IMR-90 (cell line): ENCODE measurements around the gene LRRC75A. TPM values are rescaled to one million over a fixed set of nuclear protein-coding genes. Genes with fewer than 3 reads are reported as not detected.

Experiments used
- ATAC-seq: fragments of 200-7000 bp; cut with Tn5 transposase; 2 replicates; pipeline ENCODE4 v1.9.1; 2020; ENCODE audit warnings: low read depth, mild to moderate bottlenecking, moderate library complexity
- BruUV-seq: library from RNA; stranded (reverse); fragments of 400-500 nt; replicated peaks from 2 replicates; lab custom pipeline; 2021; lab: Mats Ljungman, UMichigan
- CTCF ChIA-PET: fragments of 300-600 bp; formaldehyde crosslinking; extraction: SDS; loops from one replicate; lab custom pipeline; 2021; ENCODE audit warnings: antibody characterized with exemption; lab: Yijun Ruan, JAX
- POLR2A ChIA-PET: fragments of 300-600 bp; sonication (Branson Sonifier 250); formaldehyde crosslinking; loops from one replicate; lab custom pipeline; 2022; ENCODE audit warnings: antibody characterized with exemption; ENCODE audit not compliant: unreplicated experiment; lab: Charles Lee
- DNase-seq: peaks from one replicate; pipeline ENCODE4 v3.0.0; 2013
- H2AFZ ChIP-seq: replicated peaks from 2 replicates; pipeline ENCODE3; 2013; ENCODE audit warnings: low read length, mild to moderate bottlenecking; ENCODE audit not compliant: poor library complexity
- H2AK5ac ChIP-seq: 2 replicates; pipeline ENCODE4 v1.6.1; 2013; ENCODE audit warnings: low read depth, low read length, inconsistent platforms
- H2AK9ac ChIP-seq: replicated peaks from 2 replicates; pipeline ENCODE3; 2013; ENCODE audit warnings: mild to moderate bottlenecking, low read depth, low read length, moderate library complexity; ENCODE audit not compliant: poor library complexity
- H2BK120ac ChIP-seq: 2 replicates; pipeline ENCODE4 v1.6.1; 2013; ENCODE audit warnings: low read depth, low read length, inconsistent platforms
- H2BK15ac ChIP-seq: 3 replicates; pipeline ENCODE4 v1.6.1; 2013; ENCODE audit warnings: low read depth, low read length, inconsistent platforms
- H2BK20ac ChIP-seq: 2 replicates; pipeline ENCODE4 v1.6.1; 2013; ENCODE audit warnings: low read depth, mild to moderate bottlenecking, inconsistent platforms, low read length, moderate library complexity
- H2BK5ac ChIP-seq: 2 replicates; pipeline ENCODE4 v1.6.1; 2013; ENCODE audit warnings: mild to moderate bottlenecking, low read depth, low read length, inconsistent platforms; ENCODE audit not compliant: poor library complexity, severe bottlenecking
- H3K14ac ChIP-seq: replicated peaks from 2 replicates; pipeline ENCODE4 v1.6.1; 2013; ENCODE audit warnings: low read depth, low read length, inconsistent platforms
- H3K18ac ChIP-seq: 2 replicates; pipeline ENCODE4 v1.6.1; 2013; ENCODE audit warnings: low read depth, low read length, control low read depth
- H3K23ac ChIP-seq: 2 replicates; pipeline ENCODE4 v1.6.1; 2013; ENCODE audit warnings: low read depth, low read length, inconsistent platforms
- H3K27ac ChIP-seq: 2 replicates; pipeline ENCODE4 v1.5.1; 2013; ENCODE audit warnings: mild to moderate bottlenecking, control low read depth, low read length; ENCODE audit not compliant: insufficient read depth
- H3K27me3 ChIP-seq: 2 replicates; pipeline ENCODE4 v1.6.1; 2013; ENCODE audit warnings: low read length; ENCODE audit not compliant: control insufficient read depth, insufficient read depth
- H3K36me3 ChIP-seq: 2 replicates; pipeline ENCODE4 v1.6.1; 2013; ENCODE audit warnings: low read length, mixed read lengths; ENCODE audit not compliant: control insufficient read depth, insufficient read depth
- H3K4ac ChIP-seq: 2 replicates; pipeline ENCODE4 v1.6.1; 2013; ENCODE audit warnings: low read depth, low read length, inconsistent platforms
- H3K4me1 ChIP-seq: 2 replicates; pipeline ENCODE4 v1.6.1; 2013; ENCODE audit warnings: low read length, mixed read lengths; ENCODE audit not compliant: control insufficient read depth, insufficient read depth
- H3K4me2 ChIP-seq: 2 replicates; pipeline ENCODE4 v1.6.1; 2013; ENCODE audit warnings: low read depth, mild to moderate bottlenecking, control low read depth, low read length, moderate library complexity
- H3K4me3 ChIP-seq: 2 replicates; pipeline ENCODE4 v1.5.1; 2013; ENCODE audit warnings: low read depth, mild to moderate bottlenecking, control low read depth, low read length, moderate library complexity; ENCODE audit not compliant: insufficient read depth
- H3K56ac ChIP-seq: 2 replicates; pipeline ENCODE4 v1.6.1; 2013; ENCODE audit warnings: low read length, inconsistent platforms; ENCODE audit not compliant: insufficient read depth; ENCODE audit errors: extremely low read depth
- H3K79me1 ChIP-seq, 2 experiments: 2 replicates each; pipeline ENCODE4 v1.6.1; 2013; ENCODE audit warnings: low read length in 2 of 2, inconsistent platforms in 1 of 2, low read depth in 1 of 2
- H3K9ac ChIP-seq: 2 replicates; pipeline ENCODE4 v1.6.1; 2013; ENCODE audit warnings: low read depth, low read length, control low read depth
- H3K9me1 ChIP-seq: 2 replicates; pipeline ENCODE4 v1.6.1; 2013; ENCODE audit warnings: low read length, inconsistent platforms; ENCODE audit not compliant: insufficient read depth
- H3K9me3 ChIP-seq: 2 replicates; pipeline ENCODE4 v1.6.1; 2013; ENCODE audit warnings: low read length; ENCODE audit not compliant: control insufficient read depth, insufficient read depth
- H4K20me1 ChIP-seq: 2 replicates; pipeline ENCODE4 v1.6.1; 2013; ENCODE audit warnings: low read length, inconsistent platforms; ENCODE audit not compliant: insufficient read depth
- H4K5ac ChIP-seq: 2 replicates; pipeline ENCODE4 v1.6.1; 2013; ENCODE audit warnings: mild to moderate bottlenecking, low read depth, low read length, control low read depth
- H4K8ac ChIP-seq, 2 experiments: 2 replicates each; pipeline ENCODE4 v1.6.1; 2013; ENCODE audit warnings: low read depth in 2 of 2, low read length in 2 of 2, control low read depth in 1 of 2, inconsistent platforms in 1 of 2
- H4K91ac ChIP-seq: 2 replicates; pipeline ENCODE4 v1.6.1; 2013; ENCODE audit warnings: low read depth, low read length, inconsistent platforms; ENCODE audit not compliant: insufficient read depth
- CHD1 ChIP-seq: IDR thresholded peaks from 2 replicates; pipeline ENCODE4 v1.6.1; 2012; ENCODE audit warnings: low read depth, low read length, improper control_type of control experiment
- POLR2A ChIP-seq: IDR thresholded peaks from 2 replicates; pipeline ENCODE4 v1.6.1; 2012; ENCODE audit warnings: mild to moderate bottlenecking, low read depth, low read length
- RAD21 ChIP-seq: IDR thresholded peaks from 2 replicates; pipeline ENCODE4 v1.6.1; 2012; ENCODE audit warnings: low read length, improper control_type of control experiment
- RFX5 ChIP-seq: IDR thresholded peaks from 2 replicates; pipeline ENCODE4 v1.8.0; 2012; ENCODE audit warnings: low read depth, mild to moderate bottlenecking, low read length, moderate library complexity
- USF2 ChIP-seq: fragments of 150-350 bp; IDR thresholded peaks from 2 replicates; pipeline ENCODE4 v1.6.1; 2017; ENCODE audit warnings: mild to moderate bottlenecking, antibody characterized with exemption, low read length, low read depth
- WGBS, 2 experiments: methylation state at CpG; one replicate each; pipeline versions ENCODE4 v1.1.5 to v1.1.7; 2013; ENCODE audit warnings: missing lambda C conversion rate in 2 of 2; ENCODE audit not compliant: insufficient read length in 1 of 2; ENCODE audit errors: extremely low coverage in 2 of 2; 5-methylcytosine and 5-hydroxymethylcytosine counted together
- dilution Hi-C: fragments of 300-500 bp; cut with HindIII; formaldehyde crosslinking; loops from one replicate; pipeline ENCODE4 v1.14.3; 2018; ENCODE audit warnings: low sequenced_read_pairs; ENCODE audit not compliant: unreplicated experiment
- in situ Hi-C: fragments of 300-500 bp; cut with MboI; formaldehyde crosslinking; loops from 3 replicates; pipeline ENCODE4 v1.14.3; 2019; ENCODE audit warnings: low sequenced_read_pairs, inconsistent platforms, mixed read lengths
- intact Hi-C: fragments of 100-400 bp; cut with micrococcal nuclease; formaldehyde crosslinking; loops from 2 replicates; pipeline ENCODE4 v1.10.0; 2022
- polyA plus RNA-seq, 3 experiments: library from polyadenylated mRNA; depleted of rRNA; stranded (reverse); fragments of >200 nt; gene quantifications; 2 replicates each; pipeline ENCODE4 v1.2.3, GENCODE V29; 2012; ENCODE audit warnings: low replicate concordance in 1 of 3
- total RNA-seq: library from RNA; depleted of rRNA; stranded (reverse); fragments of >200 nt; gene quantifications from 2 replicates; pipeline ENCODE4 v1.2.3, GENCODE V29; 2012

Gene LRRC75A
- total and polyA plus RNA-seq, 2 of the 4 experiments (the other 2 are of a cell fraction) = 0.72 to 1.0 TPM

DNA sequence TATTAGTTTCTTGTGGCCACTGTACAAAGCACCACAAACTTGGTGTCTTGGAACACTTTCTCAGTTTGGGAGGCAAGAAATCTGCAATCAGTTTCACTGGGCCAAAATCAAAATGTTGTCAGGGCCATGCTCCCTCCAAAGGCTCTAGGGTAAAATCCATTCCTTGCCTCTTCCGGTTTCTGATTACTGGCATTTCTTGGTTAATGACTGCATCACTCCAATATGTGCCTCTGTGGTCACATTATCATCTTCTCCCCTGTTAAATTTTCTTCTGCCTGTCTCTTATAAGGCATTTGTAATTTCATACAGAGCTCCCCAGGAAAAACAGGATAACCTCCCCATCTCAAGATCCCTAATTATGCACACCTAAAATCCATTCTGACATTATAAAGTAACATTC lies 42.2 kb upstream of the LRRC75A start:
- DNase-seq = no peak
- Histone ChIP-seq H3K56ac (no peak overlapping the region), H4K5ac (no peak overlapping the region), H3K79me1 (no peaks in the 10 kb centered on the region), H2BK5ac (no peak overlapping the region), H3K23ac (no peak overlapping the region), H2BK120ac (no peak overlapping the region), H2AFZ (no peak overlapping the region), H3K14ac (no peak overlapping the region), H3K4ac (no peak overlapping the region), H3K9ac (no peak overlapping the region), H2AK5ac (no peak overlapping the region), H3K4me2 (no peak overlapping the region), H3K4me3 (no peak overlapping the region), H3K4me1 (no peaks in the 10 kb centered on the region), H2AK9ac (no peak overlapping the region), H3K18ac (no peak overlapping the region), H3K27ac (no peak overlapping the region), H3K9me1 (no peaks in the 10 kb centered on the region), H3K9me3 (no peaks in the 10 kb centered on the region), H4K8ac (no peak overlapping the region), H4K91ac (no peak overlapping the region), H2BK20ac (no peak overlapping the region), H4K20me1 (no peaks in the 10 kb centered on the region), H2BK15ac (no peak overlapping the region), H3K27me3 (peaks cover 8% of the 10 kb centered on the region), H3K36me3 (no peaks in the 10 kb centered on the region)
- BruUV-seq = no TSS peak
- ChIA-PET POLR2A (no interaction called here), CTCF (interaction anchor here (1.0 to 1.8 kb wide), 2 partner anchors 9 to 13 kb away, joined by 8 to 10 read pairs; no protein-coding TSS in a partner anchor)
- no peak for ATAC-seq
- in situ Hi-C loops (no loop called here), intact Hi-C loops (no loop called here), dilution Hi-C loops (no loop called here)
- 88% methylated on average over 1 of the region's 1 CpG; no CpG with 5 or more reads in 1 of the 2 experiments for WGBS, 2 experiments
- TF ChIP-seq POLR2A (no peak), CHD1 (no peak), RFX5 (no peak), USF2 (no peak), RAD21 (no peak)
